Measurements from ENCODE around the gene TMEM52.

DNA sequence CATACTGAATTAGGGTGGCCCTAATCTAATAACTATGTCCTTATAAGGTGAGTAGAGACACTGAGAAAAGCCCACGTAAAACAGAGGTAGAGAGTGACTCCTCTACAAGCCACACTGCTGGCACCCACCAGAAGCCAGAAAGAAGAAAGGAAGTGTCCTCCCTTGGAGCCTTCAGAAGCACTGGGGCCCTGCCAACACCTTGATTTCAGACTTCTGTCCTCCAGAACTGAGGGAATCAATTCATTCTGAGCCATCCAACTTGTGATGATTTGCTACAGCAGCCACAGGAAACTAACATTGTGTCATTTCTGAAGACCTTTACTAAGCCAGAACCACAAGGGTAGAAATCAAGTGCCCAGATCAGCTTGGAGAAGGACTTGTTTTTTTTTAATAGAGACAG, 43.1 kb downstream of the TMEM52 start:
- TF ChIP-seq, protein P1, sequence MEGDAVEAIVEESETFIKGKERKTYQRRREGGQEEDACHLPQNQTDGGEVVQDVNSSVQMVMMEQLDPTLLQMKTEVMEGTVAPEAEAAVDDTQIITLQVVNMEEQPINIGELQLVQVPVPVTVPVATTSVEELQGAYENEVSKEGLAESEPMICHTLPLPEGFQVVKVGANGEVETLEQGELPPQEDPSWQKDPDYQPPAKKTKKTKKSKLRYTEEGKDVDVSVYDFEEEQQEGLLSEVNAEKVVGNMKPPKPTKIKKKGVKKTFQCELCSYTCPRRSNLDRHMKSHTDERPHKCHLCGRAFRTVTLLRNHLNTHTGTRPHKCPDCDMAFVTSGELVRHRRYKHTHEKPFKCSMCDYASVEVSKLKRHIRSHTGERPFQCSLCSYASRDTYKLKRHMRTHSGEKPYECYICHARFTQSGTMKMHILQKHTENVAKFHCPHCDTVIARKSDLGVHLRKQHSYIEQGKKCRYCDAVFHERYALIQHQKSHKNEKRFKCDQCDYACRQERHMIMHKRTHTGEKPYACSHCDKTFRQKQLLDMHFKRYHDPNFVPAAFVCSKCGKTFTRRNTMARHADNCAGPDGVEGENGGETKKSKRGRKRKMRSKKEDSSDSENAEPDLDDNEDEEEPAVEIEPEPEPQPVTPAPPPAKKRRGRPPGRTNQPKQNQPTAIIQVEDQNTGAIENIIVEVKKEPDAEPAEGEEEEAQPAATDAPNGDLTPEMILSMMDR (IDR thresholded peaks at IDR 0.05) = no peak
- TF ChIP-seq POLR2AphosphoS5 (IDR thresholded peaks at IDR 0.05) = no peak
- no peak for TF ChIP-seq POLR2A (IDR thresholded peaks at IDR 0.05; ENCODE audit: low read depth)
- TF ChIP-seq EP300 (IDR thresholded peaks at IDR 0.05) = no peak
